Hematopoietic multipotent progenitor cell treated with erythropoietin and hydrocortisone succinate and interleukin-3 and kit ligand, for 17 days (in vitro differentiated cells): Measurements from ENCODE around the gene SPPL2B.
A peak's percentile ranks its signal among the peaks of the same experiment; 100 is the strongest.
"Not testable (repeated sequence)": the region's sequence is repeated elsewhere in the genome, so short reads cannot be mapped to it uniquely, and the experiment has no call there.

Experiments used
- DNase-seq: peaks from one replicate; pipeline ENCODE4 v3.0.0-alpha.2; 2015; ENCODE audit warnings: low spot score

SPPL2B gene

GRCh38 chr19:2337329-2337707 lies 8.8 kb downstream of the SPPL2B start:
- DNase-seq = no peak

GRCh38 chr19:2338055-2338615 lies 9.7 kb downstream of the SPPL2B start:
- DNase-seq = no peak

- DNase-seq = no peak
Measured at GRCh38 chr19:2338751-2339643, 10.5 kb downstream of the SPPL2B start.

GRCh38 chr19:2339644-2340310 lies 11.3 kb downstream of the SPPL2B start:
- no peak for DNase-seq

GRCh38 chr19:2340496-2341243 lies 12.2 kb downstream of the SPPL2B start:
- no peak for DNase-seq

- DNase-seq = no peak
Measured at GRCh38 chr19:2341244-2341751, 12.8 kb downstream of the SPPL2B start.

GRCh38 chr19:2341982-2342381 lies 13.5 kb downstream of the SPPL2B start:
- DNase-seq = no peak

- DNase-seq = no peak
Measured at GRCh38 chr19:2342656-2343288, 14.3 kb downstream of the SPPL2B start.

- DNase-seq = no peak
Measured at GRCh38 chr19:2343289-2343982, 15.0 kb downstream of the SPPL2B start.

GRCh38 chr19:2344381-2344870 lies 15.9 kb downstream of the SPPL2B start:
- DNase-seq = no peak

- DNase-seq = no peak
Measured at GRCh38 chr19:2345076-2345475, 16.6 kb downstream of the SPPL2B start.

GRCh38 chr19:2345794-2346663 lies 17.5 kb downstream of the SPPL2B start:
- DNase-seq = peak; percentile 83

- DNase-seq = not testable (repeated sequence)
Measured at GRCh38 chr19:2349818-2350217, 21.3 kb downstream of the SPPL2B start.

- DNase-seq = no peak
Measured at GRCh38 chr19:2350656-2351055, 22.2 kb downstream of the SPPL2B start.

GRCh38 chr19:2351591-2351990 lies 23.1 kb downstream of the SPPL2B start:
- DNase-seq = no peak

GRCh38 chr19:2352121-2352520 lies 23.6 kb downstream of the SPPL2B start:
- DNase-seq = no peak

GRCh38 chr19:2353159-2353886 lies 24.8 kb downstream of the SPPL2B start:
- DNase-seq = no peak

- DNase-seq = peak; percentile 13
Measured at GRCh38 chr19:2353887-2354592, 25.6 kb downstream of the SPPL2B start.

GRCh38 chr19:2354670-2355069 lies 26.2 kb downstream of the SPPL2B start:
- DNase-seq = no peak
